ENCODE data around the gene PTGES3. TPM values are rescaled to one million over a fixed set of nuclear protein-coding genes. Genes with fewer than 3 reads are reported as not detected.

PTGES3 gene
- total and polyA plus RNA-seq, 8 donors = 33.4 to 98.1 (median 69.3) TPM

GRCh38 chr12:56724972-56725722 lies 37.1 kb upstream of the PTGES3 start, which contains the start of gene NACA:
Gene NACA (minus strand): TSS chr12:56725299. CDS start chr12:56724521, 778 bp downstream.
- H3K27me3 ChIP-seq = no peaks in the 10 kb centered on the region
- intact Hi-C loops (cut with DNase I) = loop anchor here in 2 of 3 donors (10.0 kb wide), 1 partner anchor 80 kb away; the partner anchor contains the start of gene ATP5F1B (in 2 of the 2)
- 0 to 1% methylated on average over 46 of the region's 46 CpGs for WGBS, 2 donors
- H3K4me3 ChIP-seq = peak within 1 kb of the TSS; percentile 70 to 90 (median 82)
- H3K9me3 ChIP-seq = no peaks in the 10 kb centered on the region
- TF ChIP-seq CTCF (IDR thresholded peaks at IDR 0.05) = no peak
- DNase-seq (peak; percentile 95 to 99 (median 96)), ATAC-seq (peak; percentile 95 to 97 (median 96)), FAIRE-seq (no peak)
- peak within 1 kb of the TSS; percentile 64 to 95 (median 89) for H3K27ac ChIP-seq
- H3K36me3 ChIP-seq = peaks cover 0 to 6% (median 0%) of the 10 kb centered on the region in 3 donors
- peaks cover 14 to 36% (median 30%) of the 10 kb centered on the region in 3 donors for H3K4me1 ChIP-seq

GRCh38 chr12:56724701-56724971 lies 36.6 kb upstream of the PTGES3 start:
- TF ChIP-seq CTCF (IDR thresholded peaks at IDR 0.05) = no peak

GRCh38 chr12:56723889-56724700 lies 36.0 kb upstream of the PTGES3 start:
- ATAC-seq (peak; percentile 23 to 53 (median 24)), FAIRE-seq (no peak)
- no peak for TF ChIP-seq CTCF (IDR thresholded peaks at IDR 0.05)

More at GRCh38 chr12:56724701-56724971, 36.6 kb upstream of the PTGES3 start:
- WGBS, 2 donors = 0 to 1% methylated on average over 9 of the region's 9 CpGs
- intact Hi-C loops (cut with DNase I) = loop anchor here in 2 of 3 donors (10.0 kb wide), 1 partner anchor 80 kb away; the partner anchor contains the start of gene ATP5F1B (in 2 of the 2)
- Histone ChIP-seq H3K36me3 (peaks cover 0 to 9% (median 2%) of the 10 kb centered on the region in 3 donors), H3K4me3 (peak overlapping the region; percentile 70 to 90 (median 82)), H3K9me3 (no peaks in the 10 kb centered on the region), H3K27me3 (no peaks in the 10 kb centered on the region), H3K4me1 (peaks cover 14 to 41% (median 31%) of the 10 kb centered on the region in 3 donors), H3K27ac (peak overlapping the region; percentile 64 to 95 (median 89))
- no peak for DNase-seq
- peak; percentile 15 to 35 (median 28) for ATAC-seq
- no peak for FAIRE-seq

GRCh38 chr12:56723352-56723751 lies 35.3 kb upstream of the PTGES3 start:
- intact Hi-C loops (cut with DNase I) = loop anchor here in 2 of 3 donors (10.0 kb wide), 1 partner anchor 79 kb away; the partner anchor contains the start of gene ATP5F1B (in 2 of the 2)
- 24 to 27% methylated on average over 3 of the region's 3 CpGs for whole genome bisulfite sequencing, 2 donors

More at GRCh38 chr12:56723889-56724700, 36.0 kb upstream of the PTGES3 start:
- peak in 4 of 6 donors; percentile 29 to 56 (median 42) for DNase-seq
- peak overlapping the region; percentile 64 to 95 (median 89) for H3K27ac ChIP-seq
- peaks cover 14 to 44% (median 31%) of the 10 kb centered on the region in 3 donors for H3K4me1 ChIP-seq
- H3K9me3 ChIP-seq = no peaks in the 10 kb centered on the region
- WGBS, 2 donors = 1% methylated on average over 14 of the region's 14 CpGs
- H3K4me3 ChIP-seq = peak overlapping the region; percentile 70 to 90 (median 82)
- intact Hi-C loops (cut with DNase I) = loop anchor here in 2 of 3 donors (10.0 kb wide), 1 partner anchor 79 kb away; the partner anchor contains the start of gene ATP5F1B (in 2 of the 2)
- H3K36me3 ChIP-seq = peaks cover 0 to 12% (median 5%) of the 10 kb centered on the region in 3 donors
- H3K27me3 ChIP-seq = no peaks in the 10 kb centered on the region

More at GRCh38 chr12:56723352-56723751, 35.3 kb upstream of the PTGES3 start:
- Histone ChIP-seq H3K9me3 (no peaks in the 10 kb centered on the region), H3K4me3 (peak overlapping the region in 3 of 4 donors; percentile 77 to 90 (median 87)), H3K36me3 (peaks cover 0 to 12% (median 5%) of the 10 kb centered on the region in 3 donors), H3K4me1 (peaks cover 14 to 44% (median 31%) of the 10 kb centered on the region in 3 donors), H3K27ac (peak overlapping the region in 2 of 4 donors; percentile 95), H3K27me3 (no peaks in the 10 kb centered on the region)
- FAIRE-seq = no peak
- DNase-seq = no peak
- ATAC-seq = no peak
- no peak for TF ChIP-seq CTCF (IDR thresholded peaks at IDR 0.05)
